ENCODE results near the gene WDR5.

The WDR5 gene

GRCh38 chr9:134127616-134128015 lies 8.3 kb upstream of the WDR5 start:
- no peak for DNase-seq (ENCODE audit: extremely low spot score)
- POLR2A ChIA-PET, result no interaction called here
- TF ChIP-seq SUZ12 (IDR thresholded peaks at IDR 0.05) (no peak), ZNF384 (IDR thresholded peaks at IDR 0.05) (no peak), BHLHE40 (IDR thresholded peaks at IDR 0.05; ENCODE audit: borderline replicate concordance) (no peak), FOXA1 (IDR thresholded peaks at IDR 0.05) (no peak), L3MBTL2 (conservative IDR thresholded peaks at IDR 0.05) (no peak), NFRKB (IDR thresholded peaks at IDR 0.05) (no peak)
- CTCF ChIA-PET, result no interaction called here

GRCh38 chr9:134128727-134129679 lies 6.9 kb upstream of the WDR5 start:
- POLR2A ChIA-PET, result no interaction called here
- CTCF ChIA-PET, result no interaction called here
- TF ChIP-seq SUZ12 (IDR thresholded peaks at IDR 0.05) (no peak), HDGF (IDR thresholded peaks at IDR 0.05; ENCODE audit: borderline replicate concordance) (no peak), FOXA1 (IDR thresholded peaks at IDR 0.05) (no peak), L3MBTL2 (conservative IDR thresholded peaks at IDR 0.05) (no peak), CTBP1 (IDR thresholded peaks at IDR 0.05; ENCODE audit: borderline replicate concordance) (no peak)
- no peak for DNase-seq (ENCODE audit: extremely low spot score)

GRCh38 chr9:134130503-134131375 lies 5.1 kb upstream of the WDR5 start:
- TF ChIP-seq NFRKB (IDR thresholded peaks at IDR 0.05) (no peak), ELF4 (IDR thresholded peaks at IDR 0.05) (no peak), FOXM1 (IDR thresholded peaks at IDR 0.05; ENCODE audit: borderline replicate concordance) (no peak), LEF1 (IDR thresholded peaks at IDR 0.05; ENCODE audit: borderline replicate concordance) (no peak), L3MBTL2 (conservative IDR thresholded peaks at IDR 0.05) (no peak), HDGF (IDR thresholded peaks at IDR 0.05; ENCODE audit: borderline replicate concordance) (no peak), SP1 (IDR thresholded peaks at IDR 0.05) (no peak), FOXK2 (IDR thresholded peaks at IDR 0.05) (no peak), FOXA1 (IDR thresholded peaks at IDR 0.05) (no peak), CTBP1 (IDR thresholded peaks at IDR 0.05; ENCODE audit: borderline replicate concordance) (no peak)
- no peak for DNase-seq (ENCODE audit: extremely low spot score)
- POLR2A ChIA-PET, result no interaction called here
- CTCF ChIA-PET, result no interaction called here

- CTCF ChIA-PET, result no interaction called here
- TF ChIP-seq LEF1 (IDR thresholded peaks at IDR 0.05; ENCODE audit: borderline replicate concordance) (no peak), TARDBP (IDR thresholded peaks at IDR 0.05) (no peak), HDGF (IDR thresholded peaks at IDR 0.05; ENCODE audit: borderline replicate concordance) (no peak), CTBP1 (IDR thresholded peaks at IDR 0.05; ENCODE audit: borderline replicate concordance) (no peak), FOXM1 (IDR thresholded peaks at IDR 0.05; ENCODE audit: borderline replicate concordance) (no peak), NFRKB (IDR thresholded peaks at IDR 0.05) (no peak), SP1 (IDR thresholded peaks at IDR 0.05) (no peak), FOXK2 (IDR thresholded peaks at IDR 0.05) (no peak), L3MBTL2 (conservative IDR thresholded peaks at IDR 0.05) (no peak), ZNF384 (IDR thresholded peaks at IDR 0.05) (no peak), BHLHE40 (IDR thresholded peaks at IDR 0.05; ENCODE audit: borderline replicate concordance) (no peak), ELF4 (IDR thresholded peaks at IDR 0.05) (no peak), SUZ12 (IDR thresholded peaks at IDR 0.05) (no peak), FOXA1 (IDR thresholded peaks at IDR 0.05) (no peak), PKNOX1 (IDR thresholded peaks at IDR 0.05) (no peak)
- DNase-seq (ENCODE audit: extremely low spot score), result no peak
- POLR2A ChIA-PET, result no interaction called here
Observed at GRCh38 chr9:134131471-134132207, 4.2 kb upstream of the WDR5 start.

GRCh38 chr9:134132208-134132870 lies 3.5 kb upstream of the WDR5 start:
- no peak for DNase-seq (ENCODE audit: extremely low spot score)
- no peak for TF ChIP-seq FOXK2 (IDR thresholded peaks at IDR 0.05)
- TF ChIP-seq ELF4 (IDR thresholded peaks at IDR 0.05), result no peak
- no peak for TF ChIP-seq CTBP1 (IDR thresholded peaks at IDR 0.05; ENCODE audit: borderline replicate concordance)
- TF ChIP-seq ZNF384 (IDR thresholded peaks at IDR 0.05), result no peak
- ChIA-PET POLR2A (no interaction called here), CTCF (no interaction called here)

GRCh38 chr9:134134949-134135342 lies 936 bp upstream of the WDR5 start:
- POLR2A ChIA-PET, result interaction anchor here (0.7 to 2.4 kb wide), 2 partner anchors 10 to 13 kb away, joined by 3 to 20 read pairs; no protein-coding TSS in a partner anchor
- no peak for DNase-seq (ENCODE audit: extremely low spot score)
- CTCF ChIA-PET, result no interaction called here
- no peak for TF ChIP-seq NFRKB (IDR thresholded peaks at IDR 0.05)
- no peak for TF ChIP-seq ELF4 (IDR thresholded peaks at IDR 0.05)
- TF ChIP-seq SP1 (IDR thresholded peaks at IDR 0.05), result no peak
- TF ChIP-seq FOXK2 (IDR thresholded peaks at IDR 0.05), result no peak
- TF ChIP-seq HDGF (IDR thresholded peaks at IDR 0.05; ENCODE audit: borderline replicate concordance), result no peak
- TF ChIP-seq LEF1 (IDR thresholded peaks at IDR 0.05; ENCODE audit: borderline replicate concordance), result no peak
- no peak for TF ChIP-seq ARNT (IDR thresholded peaks at IDR 0.05)
- no peak for TF ChIP-seq CTBP1 (IDR thresholded peaks at IDR 0.05; ENCODE audit: borderline replicate concordance)
- TF ChIP-seq ZNF384 (IDR thresholded peaks at IDR 0.05), result no peak
- TF ChIP-seq L3MBTL2 (conservative IDR thresholded peaks at IDR 0.05), result no peak
- TF ChIP-seq PKNOX1 (IDR thresholded peaks at IDR 0.05), result no peak
- no peak for TF ChIP-seq FOXA1 (IDR thresholded peaks at IDR 0.05)
- no peak for TF ChIP-seq BHLHE40 (IDR thresholded peaks at IDR 0.05; ENCODE audit: borderline replicate concordance)

All from HEK293T (cell line).